Neuronal stem cell (in vitro differentiated cells): Measurements from ENCODE around the gene SPINT3.
A peak's percentile ranks its signal among the peaks of the same experiment; 100 is the strongest.
"Not testable (repeated sequence)": the region's sequence is repeated elsewhere in the genome, so short reads cannot be mapped to it uniquely, and the experiment has no call there.

Experiments used
- DNase-seq: peaks from one replicate; pipeline ENCODE4 v3.0.0-alpha.2; 2013; ENCODE audit warnings: low spot score
- H2AFZ ChIP-seq: one replicate; pipeline ENCODE4 v1.6.1; 2013; ENCODE audit warnings: mild to moderate bottlenecking, low read length, inconsistent platforms
- H2AK5ac ChIP-seq: 2 replicates; pipeline ENCODE4 v1.6.1; 2013; ENCODE audit warnings: low read depth, mild to moderate bottlenecking, inconsistent platforms, low read length, moderate library complexity, mixed read lengths
- H2BK120ac ChIP-seq: 2 replicates; pipeline ENCODE4 v1.6.1; 2013; ENCODE audit warnings: low read depth, mild to moderate bottlenecking, inconsistent platforms, low read length, moderate library complexity, mixed read lengths
- H2BK12ac ChIP-seq: one replicate; pipeline ENCODE4 v1.6.1; 2013; ENCODE audit warnings: low read length, inconsistent platforms
- H2BK15ac ChIP-seq: 2 replicates; pipeline ENCODE4 v1.6.1; 2013; ENCODE audit warnings: mild to moderate bottlenecking, low read length, inconsistent platforms, mixed read lengths
- H2BK5ac ChIP-seq: one replicate; pipeline ENCODE4 v1.6.1; 2013; ENCODE audit warnings: inconsistent platforms, mild to moderate bottlenecking, low read length, moderate library complexity
- H3K14ac ChIP-seq: one replicate; pipeline ENCODE4 v1.6.1; 2013; ENCODE audit warnings: low read length, inconsistent platforms
- H3K18ac ChIP-seq: 2 replicates; pipeline ENCODE4 v1.6.1; 2013; ENCODE audit warnings: low read length, inconsistent platforms
- H3K23ac ChIP-seq: 2 replicates; pipeline ENCODE4 v1.6.1; 2013; ENCODE audit warnings: low read depth, mild to moderate bottlenecking, mixed read lengths, low read length, inconsistent platforms; ENCODE audit not compliant: poor library complexity
- H3K27ac ChIP-seq: replicated peaks from 3 replicates; pipeline ENCODE4 v1.5.1; 2013; ENCODE audit warnings: low read length, inconsistent platforms
- H3K27me3 ChIP-seq, 3 experiments: 2 replicates each; pipeline ENCODE4 v1.6.1; 2013; ENCODE audit warnings: low read length in 3 of 3, mild to moderate bottlenecking in 2 of 3, inconsistent platforms in 1 of 3, low read depth in 1 of 3, mixed read lengths in 1 of 3, moderate library complexity in 1 of 3; ENCODE audit not compliant: control insufficient read depth in 3 of 3, insufficient read depth in 3 of 3
- H3K36me3 ChIP-seq, 2 donors: replicated peaks in 1 of 2; 2 replicates each; pipeline ENCODE4 v1.6.1; 2013; ENCODE audit warnings: low read length in 2 of 2; ENCODE audit not compliant: control insufficient read depth in 2 of 2, insufficient read depth in 2 of 2
- H3K4ac ChIP-seq: 2 replicates; pipeline ENCODE4 v1.6.1; 2013; ENCODE audit warnings: inconsistent platforms, mild to moderate bottlenecking, low read length, moderate library complexity
- H3K4me1 ChIP-seq, 2 donors: 1 replicate in 1 of 2; 2 replicates in 1 of 2; pipeline ENCODE4 v1.6.1; 2013; ENCODE audit warnings: low read length in 2 of 2, low read depth in 1 of 2; ENCODE audit not compliant: control insufficient read depth in 2 of 2, insufficient read depth in 1 of 2
- H3K4me2 ChIP-seq: one replicate; pipeline ENCODE4 v1.6.1; 2013; ENCODE audit warnings: mild to moderate bottlenecking, low read length, inconsistent platforms; ENCODE audit not compliant: insufficient read depth, poor library complexity, severe bottlenecking
- H3K4me3 ChIP-seq, 2 donors: 2 replicates each; pipeline ENCODE4 v1.5.1; 2013; ENCODE audit warnings: low read length in 2 of 2, mild to moderate bottlenecking in 2 of 2, inconsistent platforms in 1 of 2, moderate library complexity in 1 of 2
- H3K79me1 ChIP-seq: one replicate; pipeline ENCODE4 v1.6.1; 2013; ENCODE audit warnings: low read depth, mild to moderate bottlenecking, inconsistent platforms, low read length, moderate library complexity
- H3K9ac ChIP-seq: one replicate; pipeline ENCODE4 v1.6.1; 2013; ENCODE audit warnings: mild to moderate bottlenecking, low read depth, low read length, inconsistent platforms; ENCODE audit not compliant: poor library complexity
- H3K9me3 ChIP-seq, 2 donors: replicated peaks in 1 of 2; 2 replicates each; pipeline versions ENCODE3 to v1.6.1; 2013; ENCODE audit warnings: low read length in 2 of 2, mild to moderate bottlenecking in 2 of 2, inconsistent platforms in 1 of 2, low read depth in 1 of 2, mixed read lengths in 1 of 2, moderate library complexity in 1 of 2; ENCODE audit not compliant: control insufficient read depth in 2 of 2, insufficient read depth in 1 of 2
- H4K8ac ChIP-seq: one replicate; pipeline ENCODE4 v1.6.1; 2013; ENCODE audit warnings: low read depth, mild to moderate bottlenecking, inconsistent platforms, low read length, moderate library complexity
- H4K91ac ChIP-seq: one replicate; pipeline ENCODE4 v1.6.1; 2013; ENCODE audit warnings: low read length, low read depth, mild to moderate bottlenecking, inconsistent platforms; ENCODE audit not compliant: poor library complexity
- WGBS, 2 donors: extraction: QIAGEN DNeasy Blood & Tissue Kit; methylation state at CpG; one replicate each; pipeline ENCODE4 v1.1.7; 2013; ENCODE audit warnings: missing lambda C conversion rate in 2 of 2, mixed read lengths in 1 of 2; ENCODE audit not compliant: insufficient read length in 2 of 2, insufficient replicate concordance in 1 of 2; ENCODE audit errors: extremely low coverage in 2 of 2; 5-methylcytosine and 5-hydroxymethylcytosine counted together

The SPINT3 gene

GRCh38 chr20:45485388-45485787, 30.0 kb downstream of the SPINT3 start:
- WGBS, 2 donors = no CpG with 5 or more reads among the region's 4 CpGs
- DNase-seq = no peak
- Histone ChIP-seq H2BK5ac (no peak overlapping the region), H3K23ac (no peak overlapping the region), H3K27me3 (peaks cover 0 to 26% (median 2%) of the 10 kb centered on the region in 3 experiments), H3K27ac (no peak overlapping the region), H3K36me3 (no peaks in the 10 kb centered on the region), H3K4me1 (peaks cover 0 to 7% of the 10 kb centered on the region in 2 donors), H3K18ac (no peak overlapping the region), H3K4ac (no peak overlapping the region), H2AK5ac (no peak overlapping the region), H2BK120ac (no peak overlapping the region), H2BK12ac (no peak overlapping the region), H3K9me3 (no peaks in the 10 kb centered on the region), H3K4me2 (no peak overlapping the region), H2AFZ (no peak overlapping the region), H4K91ac (no peak overlapping the region), H3K14ac (no peak overlapping the region), H3K79me1 (no peaks in the 10 kb centered on the region), H3K4me3 (no peak overlapping the region), H4K8ac (no peak overlapping the region), H2BK15ac (no peak overlapping the region), H3K9ac (no peak overlapping the region)

- no peaks in the 10 kb centered on the region for H3K9me3 ChIP-seq
- H3K4me1 ChIP-seq = peaks cover 0 to 7% of the 10 kb centered on the region in 2 donors
- H3K14ac ChIP-seq = no peak overlapping the region
- H2AK5ac ChIP-seq = no peak overlapping the region
- no CpG with 5 or more reads among the region's 6 CpGs for WGBS, 2 donors
- no peak overlapping the region for H2BK120ac ChIP-seq
- no peaks in the 10 kb centered on the region for H3K79me1 ChIP-seq
- no peak overlapping the region for H3K27ac ChIP-seq
- no peak overlapping the region for H4K91ac ChIP-seq
- no peak overlapping the region for H3K9ac ChIP-seq
- no peak overlapping the region for H2AFZ ChIP-seq
- no peak overlapping the region for H3K4ac ChIP-seq
- H3K36me3 ChIP-seq = no peaks in the 10 kb centered on the region
- H3K23ac ChIP-seq = no peak overlapping the region
- no peak overlapping the region for H3K18ac ChIP-seq
- H3K4me3 ChIP-seq = no peak overlapping the region
- H2BK12ac ChIP-seq = no peak overlapping the region
- no peak overlapping the region for H4K8ac ChIP-seq
- no peak overlapping the region for H2BK5ac ChIP-seq
- H3K27me3 ChIP-seq = peaks cover 0 to 26% (median 2%) of the 10 kb centered on the region in 3 experiments
- no peak for DNase-seq
- H2BK15ac ChIP-seq = no peak overlapping the region
- H3K4me2 ChIP-seq = no peak overlapping the region
These were observed 30.7 kb downstream of the SPINT3 start for GRCh38 chr20:45484676-45485075.

- Histone ChIP-seq H2BK15ac (no peak overlapping the region), H4K91ac (no peak overlapping the region), H2BK5ac (no peak overlapping the region), H3K4me1 (peaks cover 0 to 3% of the 10 kb centered on the region in 2 donors), H3K18ac (no peak overlapping the region), H3K27me3 (peaks cover 0 to 10% (median 0%) of the 10 kb centered on the region in 3 experiments), H3K9me3 (no peaks in the 10 kb centered on the region), H3K4me3 (no peak overlapping the region), H3K9ac (no peak overlapping the region), H3K23ac (no peak overlapping the region), H2BK120ac (no peak overlapping the region), H3K27ac (no peak overlapping the region), H4K8ac (no peak overlapping the region), H2AK5ac (no peak overlapping the region), H3K4me2 (no peak overlapping the region), H2AFZ (no peak overlapping the region), H3K4ac (no peak overlapping the region), H3K14ac (no peak overlapping the region), H2BK12ac (no peak overlapping the region), H3K36me3 (no peaks in the 10 kb centered on the region), H3K79me1 (no peaks in the 10 kb centered on the region)
- WGBS, 2 donors = no CpG with 5 or more reads among the region's 7 CpGs
- no peak for DNase-seq
These were observed 35.6 kb downstream of the SPINT3 start for GRCh38 chr20:45479822-45480221.

- not testable (repeated sequence) for H3K18ac ChIP-seq, H3K23ac ChIP-seq, DNase-seq, H3K36me3 ChIP-seq, H3K4ac ChIP-seq, H3K9ac ChIP-seq, H2BK12ac ChIP-seq, H3K27me3 ChIP-seq, H4K91ac ChIP-seq, H4K8ac ChIP-seq, H3K9me3 ChIP-seq, H3K4me3 ChIP-seq, H3K79me1 ChIP-seq, H3K4me1 ChIP-seq, H3K27ac ChIP-seq, H3K4me2 ChIP-seq, H2BK15ac ChIP-seq, H2BK120ac ChIP-seq, H3K14ac ChIP-seq, H2BK5ac ChIP-seq, H2AK5ac ChIP-seq
- WGBS, 2 donors = no CpG with 5 or more reads among the region's 7 CpGs
- H2AFZ ChIP-seq = peak overlapping the region; percentile 49
These were observed 37.8 kb downstream of the SPINT3 start for GRCh38 chr20:45477530-45478148.
